Measurements from ENCODE around the gene PRKCD. TPM values are rescaled to one million over a fixed set of nuclear protein-coding genes. Genes with fewer than 3 reads are reported as not detected.

The PRKCD gene
- total and polyA plus RNA-seq, 9 of the 15 experiments (the other 6 are each of a cell fraction or from before 2014, with no cell fraction given): 2.5 to 19.5 (median 6.1) TPM

GRCh38 chr3:53198256-53198977 is 37.4 kb downstream of the PRKCD start:
- intact Hi-C loops (cut with micrococcal nuclease): loop anchor here (5.0 kb wide), 1 partner anchor 66 kb away; the partner anchor contains the start of gene RFT1
- Histone ChIP-seq H3K4me1 (replicated peaks in 1 of 2; ENCODE audit: control insufficient read depth in 2 of 2, insufficient read depth in 2 of 2, low read length in 2 of 2) (peaks cover 9 to 14% of the 10 kb centered on the region in 2 experiments; a peak in 4 of 5 replicates), H3K9me1 (ENCODE audit: control insufficient read depth, insufficient read depth, low read length) (no peaks in the 10 kb centered on the region), H3K36me3 (ENCODE audit: control insufficient read depth, insufficient read depth, low read length) (0 out of 3 replicates have a peak, but pooled peaks cover 2% of the 10 kb centered on the region), H3K4me2 (ENCODE audit: insufficient read depth, low read length) (no peak overlapping the region), H3K9me3 (replicated peaks; ENCODE audit: control insufficient read depth, insufficient read depth, low read depth, low read length) (no peaks in the 10 kb centered on the region), H3K27ac (ENCODE audit: extremely low read depth, low read depth, low read length) (no peak overlapping the region), H4K20me1 (replicated peaks; ENCODE audit: control insufficient read depth, insufficient read depth, low read length) (0 out of 2 replicates have a peak, but pooled peaks cover 5% of the 10 kb centered on the region), H3K4me3 (no peak overlapping the region), H3K79me2 (ENCODE audit: control insufficient read depth, insufficient read depth, low read length) (no peaks in the 10 kb centered on the region), H2AFZ (ENCODE audit: low read depth, low read length) (no peak overlapping the region), H3K9ac (ENCODE audit: insufficient read depth in 1 of 2, low read depth in 2 of 2, low read length in 2 of 2) (peak overlapping the region in 1 of 2 experiments; percentile 36; a peak in 1 of 4 replicates), H3K27me3 (ENCODE audit: control insufficient read depth in 2 of 2, insufficient read depth in 2 of 2, low read length in 2 of 2) (no peaks in the 10 kb centered on the region)
- DNase-seq (ENCODE audit: extremely low read depth in 1 of 4, low spot score in 3 of 4) (no peak), FAIRE-seq (no peak), ATAC-seq (no peak)
- ChIA-PET POLR2A (interaction anchor here (0.8 to 0.9 kb wide), 2 partner anchors 10 to 228 kb away, joined by 3 to 4 read pairs; no protein-coding TSS in a partner anchor), CTCF (ENCODE audit: low intra/inter-chr PET ratio) (no interaction called here)
- in situ Hi-C loops (cut with MboI): loop anchor here (5.0 kb wide), 1 partner anchor 86 kb away; no protein-coding TSS in a partner anchor
- WGBS (ENCODE audit: insufficient coverage, low coverage, missing lambda C conversion rate): 54% methylated on average over 9 of the region's 10 CpGs
- no TSS peak for BruUV-seq (replicated peaks)
- TF ChIP-seq ZNF740 (CRISPR knock-in tag; IDR thresholded peaks at IDR 0.05) (no peak), ZNF740 (tag; IDR thresholded peaks at IDR 0.05) (no peak), DMBX1 (CRISPR knock-in tag; IDR thresholded peaks at IDR 0.05; ENCODE audit: borderline replicate concordance) (no peak), HNRNPL (IDR thresholded peaks at IDR 0.05; ENCODE audit: low read depth, low read length) (no peak), FOXM1 (IDR thresholded peaks at IDR 0.05; ENCODE audit: low read depth) (no peak), FOXM1 (CRISPR knock-in tag; IDR thresholded peaks at IDR 0.05; ENCODE audit: low read depth) (no peak), VEZF1 (CRISPR knock-in tag; IDR thresholded peaks at IDR 0.05) (no peak), TEAD1 (CRISPR knock-in tag; IDR thresholded peaks at IDR 0.05) (no peak), CBFA2T3 (IDR thresholded peaks at IDR 0.05) (no peak), KDM4B (IDR thresholded peaks at IDR 0.05; ENCODE audit: borderline replicate concordance in 2 of 2, low read depth in 1 of 2) (no peak)
